SK-N-SH (cell line): Measurements from ENCODE around the gene ANO10. TPM values are rescaled to one million over a fixed set of nuclear protein-coding genes. Genes with fewer than 3 reads are reported as not detected.

Experiments used
- CTCF ChIA-PET: fragments of 300-600, 350-600 bp; formaldehyde crosslinking; extraction: SDS; loops from one replicate; lab custom pipeline; 2021; lab: Yijun Ruan, JAX
- POLR2A ChIA-PET: fragments of 350-600 bp; sonication (Branson Sonifier 250); formaldehyde crosslinking; extraction: SDS; loops from one replicate; lab custom pipeline; 2020; ENCODE audit warnings: antibody characterized with exemption, inconsistent platforms; lab: Yijun Ruan, JAX
- DNase-seq: peaks from one replicate; pipeline ENCODE4 v3.0.0; 2012
- H2AFZ ChIP-seq: fragments of 200-600 bp; sonication (generic); 2 replicates; pipeline ENCODE4 v1.8.1; 2016; ENCODE audit warnings: antibody characterized with exemption, mild to moderate bottlenecking, low read depth
- H3F3A ChIP-seq: fragments of 200-600 bp; sonication (generic); replicated peaks from 2 replicates; pipeline ENCODE3; 2016; ENCODE audit warnings: antibody characterized with exemption, mild to moderate bottlenecking; ENCODE audit not compliant: insufficient read depth
- H3K27ac ChIP-seq, 2 experiments: fragments of 200-500 bp in 1 of 2; fragments of 200-600 bp in 1 of 2; sonication (Bioruptor generic) in 1 of 2; sonication (generic), shearing (Covaris generic) in 1 of 2; 2 replicates each; pipeline versions ENCODE4 v1.5.1 to v1.6.1; 2014 to 2016; ENCODE audit warnings: low read depth in 2 of 2, inconsistent platforms in 1 of 2, low read length in 1 of 2, mild to moderate bottlenecking in 1 of 2, mixed read lengths in 1 of 2
- H3K27me3 ChIP-seq: fragments of 200-600 bp; sonication (generic), shearing (Covaris generic); 2 replicates; pipeline ENCODE4 v1.6.1; 2016; ENCODE audit warnings: mixed run types; ENCODE audit not compliant: insufficient read depth
- H3K36me3 ChIP-seq, 2 experiments: fragments of 200-500 bp in 1 of 2; fragments of 200-600 bp in 1 of 2; sonication (Bioruptor generic) in 1 of 2; sonication (generic) in 1 of 2; replicated peaks in 1 of 2; 2 replicates each; pipeline versions ENCODE3 to v1.5.1; 2014 to 2016; ENCODE audit warnings: low read length in 1 of 2, mild to moderate bottlenecking in 1 of 2; ENCODE audit not compliant: insufficient read depth in 2 of 2, control insufficient read depth in 1 of 2
- H3K4me1 ChIP-seq, 2 experiments: fragments of 200-500 bp in 1 of 2; fragments of 200-600 bp in 1 of 2; sonication (Bioruptor generic) in 1 of 2; sonication (generic), shearing (Covaris generic) in 1 of 2; 2 replicates each; pipeline versions ENCODE4 v1.5.1 to v1.6.1; 2014 to 2016; ENCODE audit warnings: low read depth in 1 of 2, low read length in 1 of 2, mixed run types in 1 of 2; ENCODE audit not compliant: insufficient read depth in 2 of 2, control insufficient read depth in 1 of 2
- H3K4me2 ChIP-seq: fragments of 200-600 bp; sonication (generic), shearing (Covaris generic); 2 replicates; pipeline ENCODE4 v1.6.1; 2017; ENCODE audit warnings: mixed run types
- H3K4me3 ChIP-seq, 2 experiments: fragments of 200-500 bp in 1 of 2; fragments of 200-600 bp in 1 of 2; sonication (Bioruptor generic) in 1 of 2; sonication (generic), shearing (Covaris generic) in 1 of 2; 2 replicates each; pipeline versions ENCODE4 v1.5.1 to v1.8.1; 2014 to 2016; ENCODE audit warnings: low read depth in 2 of 2, inconsistent platforms in 1 of 2, low read length in 1 of 2, mild to moderate bottlenecking in 1 of 2, mixed read lengths in 1 of 2, moderate library complexity in 1 of 2
- H3K79me2 ChIP-seq: fragments of 200-600 bp; sonication (generic); 2 replicates; pipeline ENCODE4 v1.8.1; 2017; ENCODE audit warnings: mild to moderate bottlenecking; ENCODE audit not compliant: insufficient read depth
- H3K9ac ChIP-seq: fragments of 200-600 bp; sonication (generic); 2 replicates; pipeline ENCODE4 v1.6.1; 2017; ENCODE audit warnings: mixed run types
- H3K9me2 ChIP-seq: fragments of 200-600 bp; sonication (generic); 2 replicates; pipeline ENCODE4 v1.6.1; 2017; ENCODE audit warnings: mixed run types
- H3K9me3 ChIP-seq: fragments of 200-600 bp; sonication (generic); 2 replicates; pipeline ENCODE4 v1.6.1; 2017; ENCODE audit warnings: mixed run types, mild to moderate bottlenecking, moderate library complexity
- H4K20me1 ChIP-seq: fragments of 200-600 bp; sonication (generic); 2 replicates; pipeline ENCODE4 v1.6.1; 2017; ENCODE audit warnings: mild to moderate bottlenecking, mixed run types; ENCODE audit not compliant: insufficient read depth
- EZH2phosphoT487 ChIP-seq: fragments of 200-600 bp; sonication (generic); IDR thresholded peaks from 2 replicates; pipeline ENCODE4 v1.6.1; 2017; ENCODE audit warnings: low read depth, mixed run types, mild to moderate bottlenecking, antibody characterized with exemption, moderate library complexity, borderline replicate concordance
- FOSL2 ChIP-seq: IDR thresholded peaks from 2 replicates; pipeline ENCODE4 v1.4.0; 2012; ENCODE audit warnings: low read depth, mild to moderate bottlenecking, moderate library complexity, borderline replicate concordance
- RAD21 ChIP-seq: IDR thresholded peaks from 2 replicates; pipeline ENCODE4 v1.6.1; 2012; ENCODE audit warnings: mild to moderate bottlenecking, low read length
- RFX5 ChIP-seq: IDR thresholded peaks from 2 replicates; pipeline ENCODE4 v1.6.1; 2012; ENCODE audit warnings: mild to moderate bottlenecking, improper control_type of control experiment, low read length
- WGBS: methylation state at CpG from one replicate; pipeline ENCODE4 v1.1.6; 2017; ENCODE audit warnings: low lambda C conversion rate; 5-methylcytosine and 5-hydroxymethylcytosine counted together
- polyA plus RNA-seq, 3 experiments: library from polyadenylated mRNA; depleted of rRNA; stranded (reverse); fragments of >200 nt; gene quantifications; 2 replicates each; pipeline ENCODE4 v1.2.3, GENCODE V29; 2012
- TF ChIP-seq, protein P1 (sequence below): fragments of 200-600 bp; sonication (generic); IDR thresholded peaks from 2 replicates; pipeline ENCODE4 v1.6.1; 2017; ENCODE audit warnings: antibody characterized with exemption, mild to moderate bottlenecking, moderate library complexity
- TF ChIP-seq, protein P2 (sequence below): IDR thresholded peaks from 2 replicates; pipeline ENCODE4 v1.6.1; 2012; ENCODE audit warnings: mild to moderate bottlenecking, low read depth, low read length, moderate library complexity
- TF ChIP-seq, protein P3 (sequence below): IDR thresholded peaks from 2 replicates; pipeline ENCODE4 v1.4.0; 2012; ENCODE audit warnings: low read depth, borderline replicate concordance
- TF ChIP-seq, protein P4 (sequence below): IDR thresholded peaks from 2 replicates; pipeline ENCODE4 v1.4.0; 2012; ENCODE audit warnings: low read depth

ANO10 gene
- polyA plus RNA-seq, 1 of the 3 experiments (the other 2 are of a cell fraction): 16.8 TPM

DNA sequence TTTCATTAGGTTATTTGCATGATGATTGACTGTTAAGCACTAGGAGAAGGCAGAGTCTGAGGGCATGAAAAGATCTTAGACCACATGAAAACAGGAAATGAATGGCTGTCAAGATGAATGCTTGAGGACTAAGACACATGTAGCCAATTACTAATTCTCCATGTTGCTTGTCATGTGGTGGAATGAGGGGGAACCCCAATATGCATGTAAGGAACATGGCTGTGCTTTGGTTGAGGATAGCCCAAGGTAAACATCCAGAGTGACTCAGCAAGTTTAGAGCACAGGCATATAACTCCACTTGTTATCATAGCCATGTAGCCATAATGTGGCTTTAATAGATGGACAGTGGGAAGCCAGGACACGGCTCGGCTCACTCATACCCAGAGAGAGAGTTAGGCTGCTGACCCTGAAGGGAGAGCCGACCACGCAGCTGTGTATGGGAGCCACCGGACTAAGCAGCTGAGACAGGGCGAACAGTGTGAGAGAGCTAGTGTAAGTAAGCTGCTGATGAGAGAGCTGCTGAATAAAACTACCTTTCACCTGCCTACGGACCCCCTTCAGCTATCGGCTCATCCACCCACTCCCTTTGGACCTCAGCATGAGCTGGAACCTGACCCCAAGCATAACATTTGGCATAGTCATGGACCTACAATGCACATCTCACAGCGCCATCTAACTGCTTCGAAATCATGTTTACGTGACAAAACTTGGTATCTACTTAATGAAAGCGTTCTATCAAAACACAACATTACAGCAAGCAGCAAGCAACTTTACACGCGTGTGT, 37.6 kb downstream of the ANO10 start:
- no peaks in the 10 kb centered on the region for H3K9me2 ChIP-seq
- no peak overlapping the region for H2AFZ ChIP-seq
- peaks cover 0 to 6% of the 10 kb centered on the region in 2 experiments for H3K36me3 ChIP-seq
- H4K20me1 ChIP-seq: no peaks in the 10 kb centered on the region
- H3K4me3 ChIP-seq: no peak overlapping the region
- H3K4me1 ChIP-seq: peaks cover 0 to 3% of the 10 kb centered on the region in 2 experiments; a peak in 2 of 4 replicates
- TF ChIP-seq RFX5 (no peak), EZH2phosphoT487 (no peak), FOSL2 (no peak), RAD21 (no peak)
- TF ChIP-seq, protein P1, sequence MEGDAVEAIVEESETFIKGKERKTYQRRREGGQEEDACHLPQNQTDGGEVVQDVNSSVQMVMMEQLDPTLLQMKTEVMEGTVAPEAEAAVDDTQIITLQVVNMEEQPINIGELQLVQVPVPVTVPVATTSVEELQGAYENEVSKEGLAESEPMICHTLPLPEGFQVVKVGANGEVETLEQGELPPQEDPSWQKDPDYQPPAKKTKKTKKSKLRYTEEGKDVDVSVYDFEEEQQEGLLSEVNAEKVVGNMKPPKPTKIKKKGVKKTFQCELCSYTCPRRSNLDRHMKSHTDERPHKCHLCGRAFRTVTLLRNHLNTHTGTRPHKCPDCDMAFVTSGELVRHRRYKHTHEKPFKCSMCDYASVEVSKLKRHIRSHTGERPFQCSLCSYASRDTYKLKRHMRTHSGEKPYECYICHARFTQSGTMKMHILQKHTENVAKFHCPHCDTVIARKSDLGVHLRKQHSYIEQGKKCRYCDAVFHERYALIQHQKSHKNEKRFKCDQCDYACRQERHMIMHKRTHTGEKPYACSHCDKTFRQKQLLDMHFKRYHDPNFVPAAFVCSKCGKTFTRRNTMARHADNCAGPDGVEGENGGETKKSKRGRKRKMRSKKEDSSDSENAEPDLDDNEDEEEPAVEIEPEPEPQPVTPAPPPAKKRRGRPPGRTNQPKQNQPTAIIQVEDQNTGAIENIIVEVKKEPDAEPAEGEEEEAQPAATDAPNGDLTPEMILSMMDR: no peak
- TF ChIP-seq, protein P2, sequence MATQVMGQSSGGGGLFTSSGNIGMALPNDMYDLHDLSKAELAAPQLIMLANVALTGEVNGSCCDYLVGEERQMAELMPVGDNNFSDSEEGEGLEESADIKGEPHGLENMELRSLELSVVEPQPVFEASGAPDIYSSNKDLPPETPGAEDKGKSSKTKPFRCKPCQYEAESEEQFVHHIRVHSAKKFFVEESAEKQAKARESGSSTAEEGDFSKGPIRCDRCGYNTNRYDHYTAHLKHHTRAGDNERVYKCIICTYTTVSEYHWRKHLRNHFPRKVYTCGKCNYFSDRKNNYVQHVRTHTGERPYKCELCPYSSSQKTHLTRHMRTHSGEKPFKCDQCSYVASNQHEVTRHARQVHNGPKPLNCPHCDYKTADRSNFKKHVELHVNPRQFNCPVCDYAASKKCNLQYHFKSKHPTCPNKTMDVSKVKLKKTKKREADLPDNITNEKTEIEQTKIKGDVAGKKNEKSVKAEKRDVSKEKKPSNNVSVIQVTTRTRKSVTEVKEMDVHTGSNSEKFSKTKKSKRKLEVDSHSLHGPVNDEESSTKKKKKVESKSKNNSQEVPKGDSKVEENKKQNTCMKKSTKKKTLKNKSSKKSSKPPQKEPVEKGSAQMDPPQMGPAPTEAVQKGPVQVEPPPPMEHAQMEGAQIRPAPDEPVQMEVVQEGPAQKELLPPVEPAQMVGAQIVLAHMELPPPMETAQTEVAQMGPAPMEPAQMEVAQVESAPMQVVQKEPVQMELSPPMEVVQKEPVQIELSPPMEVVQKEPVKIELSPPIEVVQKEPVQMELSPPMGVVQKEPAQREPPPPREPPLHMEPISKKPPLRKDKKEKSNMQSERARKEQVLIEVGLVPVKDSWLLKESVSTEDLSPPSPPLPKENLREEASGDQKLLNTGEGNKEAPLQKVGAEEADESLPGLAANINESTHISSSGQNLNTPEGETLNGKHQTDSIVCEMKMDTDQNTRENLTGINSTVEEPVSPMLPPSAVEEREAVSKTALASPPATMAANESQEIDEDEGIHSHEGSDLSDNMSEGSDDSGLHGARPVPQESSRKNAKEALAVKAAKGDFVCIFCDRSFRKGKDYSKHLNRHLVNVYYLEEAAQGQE: no peak
- TF ChIP-seq, protein P3, sequence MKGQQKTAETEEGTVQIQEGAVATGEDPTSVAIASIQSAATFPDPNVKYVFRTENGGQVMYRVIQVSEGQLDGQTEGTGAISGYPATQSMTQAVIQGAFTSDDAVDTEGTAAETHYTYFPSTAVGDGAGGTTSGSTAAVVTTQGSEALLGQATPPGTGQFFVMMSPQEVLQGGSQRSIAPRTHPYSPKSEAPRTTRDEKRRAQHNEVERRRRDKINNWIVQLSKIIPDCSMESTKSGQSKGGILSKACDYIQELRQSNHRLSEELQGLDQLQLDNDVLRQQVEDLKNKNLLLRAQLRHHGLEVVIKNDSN: no peak
- TF ChIP-seq, all 33 proteins: peak for 0
- POLR2A ChIA-PET: no interaction called here
- no peak overlapping the region for H3K27ac ChIP-seq
- no peaks in the 10 kb centered on the region for H3K27me3 ChIP-seq
- CTCF ChIA-PET: no interaction called here
- H3K4me2 ChIP-seq: no peak overlapping the region
- no peak overlapping the region for H3K9ac ChIP-seq
- H3F3A ChIP-seq: no peaks in the 10 kb centered on the region
- no peaks in the 10 kb centered on the region for H3K9me3 ChIP-seq
- WGBS: 99% methylated on average over 12 of the region's 14 CpGs
- no peaks in the 10 kb centered on the region for H3K79me2 ChIP-seq
- DNase-seq: no peak

DNA sequence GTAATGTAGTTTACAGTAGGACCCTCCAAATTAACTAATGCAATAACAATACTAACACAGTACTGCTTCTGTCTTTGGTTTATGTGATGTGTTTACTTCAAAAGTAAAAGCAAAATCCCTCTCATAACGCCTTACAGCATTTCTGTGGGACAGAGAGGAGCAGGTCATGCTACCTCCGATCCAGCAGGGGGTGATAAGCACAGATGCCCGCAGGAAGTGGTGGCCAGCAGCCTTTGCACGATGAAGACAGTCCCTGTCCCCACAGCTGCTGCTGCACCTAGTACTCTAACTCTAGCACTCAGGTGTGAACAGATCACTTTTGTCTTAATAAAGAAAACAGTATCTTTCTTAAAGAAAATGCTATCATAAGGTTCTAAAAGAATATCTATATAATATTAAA, 38.3 kb downstream of the ANO10 start:
- no peaks in the 10 kb centered on the region for H3K27me3 ChIP-seq
- no peak overlapping the region for H2AFZ ChIP-seq
- peak; percentile 8 for DNase-seq
- no peaks in the 10 kb centered on the region for H3K79me2 ChIP-seq
- ChIA-PET CTCF (interaction anchor here (0.6 kb wide), 1 partner anchor 209 kb away, joined by 3 read pairs; no protein-coding TSS in a partner anchor), POLR2A (no interaction called here)
- no peak overlapping the region for H3K27ac ChIP-seq
- no peaks in the 10 kb centered on the region for H3K9me3 ChIP-seq
- peaks cover 0 to 6% of the 10 kb centered on the region in 2 experiments for H3K36me3 ChIP-seq
- no peak overlapping the region for H3K9ac ChIP-seq
- H3K4me3 ChIP-seq: no peak overlapping the region
- no peaks in the 10 kb centered on the region for H3K9me2 ChIP-seq
- H4K20me1 ChIP-seq: no peaks in the 10 kb centered on the region
- TF ChIP-seq, protein P1: peak; percentile 20; the same call in 1 of the 2 replicates
- TF ChIP-seq, protein P4, sequence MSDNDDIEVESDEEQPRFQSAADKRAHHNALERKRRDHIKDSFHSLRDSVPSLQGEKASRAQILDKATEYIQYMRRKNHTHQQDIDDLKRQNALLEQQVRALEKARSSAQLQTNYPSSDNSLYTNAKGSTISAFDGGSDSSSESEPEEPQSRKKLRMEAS: no peak
- WGBS: 97% methylated on average over 4 of the region's 4 CpGs
- H3F3A ChIP-seq: no peaks in the 10 kb centered on the region
- H3K4me1 ChIP-seq: peaks cover 0 to 3% of the 10 kb centered on the region in 2 experiments; a peak in 2 of 4 replicates
- H3K4me2 ChIP-seq: no peak overlapping the region
